ENCODE results near the gene TFDP2. TPM values are rescaled to one million over a fixed set of nuclear protein-coding genes. Genes with fewer than 3 reads are reported as not detected.

TFDP2 gene
- total and polyA plus RNA-seq, 2 of the 8 experiments (the other 6 are each of a cell fraction or from before 2014, with no cell fraction given) = 41.1 to 119 TPM

GRCh38 chr3:142046320-142047020 is 102.9 kb downstream of the TFDP2 start:
- no peak overlapping the region for H3K14ac ChIP-seq (ENCODE audit: insufficient read length)
- H2AK5ac ChIP-seq (ENCODE audit: low read depth, low read length) = no peak overlapping the region
- no peak overlapping the region for H3K23ac ChIP-seq (ENCODE audit: insufficient read length)
- no peak overlapping the region for H3K27ac ChIP-seq (ENCODE audit: low read depth, low read length)
- H2BK15ac ChIP-seq (ENCODE audit: low read length) = no peak overlapping the region
- no peak for DNase-seq (ENCODE audit: low read depth in 1 of 2, low spot score in 2 of 2)
- no peak overlapping the region for H3K4ac ChIP-seq (replicated peaks; ENCODE audit: insufficient read length, low read depth, low read length)
- no peak overlapping the region for H3K4me2 ChIP-seq (ENCODE audit: insufficient read depth in 1 of 2, low read depth in 2 of 2, low read length in 2 of 2)
- no peak overlapping the region for H2BK120ac ChIP-seq (replicated peaks; ENCODE audit: low read depth, low read length)
- no peak overlapping the region for H2AFZ ChIP-seq (ENCODE audit: low read length)
- no peak overlapping the region for H3K56ac ChIP-seq (replicated peaks; ENCODE audit: insufficient read length, low read depth, low read length)
- peaks cover 0 to 4% (median 0%) of the 10 kb centered on the region in 4 experiments; a peak in 1 of 7 replicates for H3K4me1 ChIP-seq (replicated peaks in 1 of 4; ENCODE audit: control insufficient read depth in 3 of 4, insufficient read depth in 4 of 4, low read length in 3 of 4)
- FAIRE-seq = no peak
- no peak overlapping the region for H4K91ac ChIP-seq (replicated peaks; ENCODE audit: insufficient read length, low read length)
- WGBS, 2 experiments (ENCODE audit: extremely low coverage in 1 of 2, insufficient coverage in 1 of 2, insufficient read length in 1 of 2, insufficient replicate concordance in 2 of 2, low coverage in 1 of 2, low lambda C conversion rate in 2 of 2, missing lambda C conversion rate in 1 of 2) = 87% methylated on average over 6 of the region's 6 CpGs; no CpG with 5 or more reads in 1 of the 2 experiments
- no peak overlapping the region for H4K5ac ChIP-seq (ENCODE audit: insufficient read length, low read depth, low read length)
- H3K9me3 ChIP-seq (ENCODE audit: insufficient read depth in 2 of 2, low read depth in 1 of 2, low read length in 1 of 2) = no peaks in the 10 kb centered on the region
- H3K27me3 ChIP-seq (replicated peaks in 1 of 4; ENCODE audit: control insufficient read depth in 3 of 4, extremely low read depth in 1 of 4, insufficient read depth in 3 of 4, low read length in 3 of 4) = no peaks in the 10 kb centered on the region
- H3K4me3 ChIP-seq (ENCODE audit: extremely low read depth in 1 of 4, insufficient read depth in 2 of 4, low read depth in 3 of 4, low read length in 4 of 4) = no peak overlapping the region
- H4K8ac ChIP-seq (ENCODE audit: extremely low read depth, insufficient read depth, low read length) = no peak overlapping the region
- no peak overlapping the region for H3K18ac ChIP-seq (ENCODE audit: extremely low read depth, low read length)
- no peak overlapping the region for H2BK12ac ChIP-seq (ENCODE audit: low read depth, low read length)
- no peaks in the 10 kb centered on the region for H3K79me2 ChIP-seq (ENCODE audit: control insufficient read depth in 1 of 2, insufficient read depth in 2 of 2, low read length in 2 of 2)
- no peak overlapping the region for H2BK5ac ChIP-seq (ENCODE audit: low read depth, low read length)
- H3K23me2 ChIP-seq (ENCODE audit: low read depth, low read length) = no peaks in the 10 kb centered on the region
- no peak overlapping the region for H2BK20ac ChIP-seq (ENCODE audit: low read length)
- H3K9ac ChIP-seq (replicated peaks in 1 of 4; ENCODE audit: extremely low read depth in 1 of 4, low read depth in 3 of 4, low read length in 3 of 4) = no peak overlapping the region
- no peaks in the 10 kb centered on the region for H3K36me3 ChIP-seq (ENCODE audit: control insufficient read depth in 2 of 4, insufficient read depth in 4 of 4, low read length in 3 of 4)
- ChIA-PET POLR2A (ENCODE audit: partially characterized antibody) (interaction anchor here (1.0 to 1.1 kb wide), 2 partner anchors 15 to 20 kb away, joined by 3 to 6 read pairs; no protein-coding TSS in a partner anchor), CTCF (ENCODE audit: partially characterized antibody) (interaction anchor here (1.0 to 1.5 kb wide), 5 partner anchors 9 to 54 kb away, joined by 3 to 7 read pairs (median 5); no protein-coding TSS in a partner anchor)
- no peaks in the 10 kb centered on the region for H4K20me1 ChIP-seq (replicated peaks in 1 of 2; ENCODE audit: control insufficient read depth in 1 of 2, insufficient read depth in 2 of 2, low read length in 2 of 2)
- no peaks in the 10 kb centered on the region for H3K79me1 ChIP-seq (ENCODE audit: low read depth, low read length)
- TF ChIP-seq, protein P1, sequence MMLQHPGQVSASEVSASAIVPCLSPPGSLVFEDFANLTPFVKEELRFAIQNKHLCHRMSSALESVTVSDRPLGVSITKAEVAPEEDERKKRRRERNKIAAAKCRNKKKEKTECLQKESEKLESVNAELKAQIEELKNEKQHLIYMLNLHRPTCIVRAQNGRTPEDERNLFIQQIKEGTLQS (IDR thresholded peaks at IDR 0.05; ENCODE audit: insufficient read depth, low read depth, low read length) = no peak
- TF ChIP-seq, protein P2, sequence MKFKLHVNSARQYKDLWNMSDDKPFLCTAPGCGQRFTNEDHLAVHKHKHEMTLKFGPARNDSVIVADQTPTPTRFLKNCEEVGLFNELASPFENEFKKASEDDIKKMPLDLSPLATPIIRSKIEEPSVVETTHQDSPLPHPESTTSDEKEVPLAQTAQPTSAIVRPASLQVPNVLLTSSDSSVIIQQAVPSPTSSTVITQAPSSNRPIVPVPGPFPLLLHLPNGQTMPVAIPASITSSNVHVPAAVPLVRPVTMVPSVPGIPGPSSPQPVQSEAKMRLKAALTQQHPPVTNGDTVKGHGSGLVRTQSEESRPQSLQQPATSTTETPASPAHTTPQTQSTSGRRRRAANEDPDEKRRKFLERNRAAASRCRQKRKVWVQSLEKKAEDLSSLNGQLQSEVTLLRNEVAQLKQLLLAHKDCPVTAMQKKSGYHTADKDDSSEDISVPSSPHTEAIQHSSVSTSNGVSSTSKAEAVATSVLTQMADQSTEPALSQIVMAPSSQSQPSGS (IDR thresholded peaks at IDR 0.05; ENCODE audit: low read length) = no peak
- no peak for TF ChIP-seq SIX5 (IDR thresholded peaks at IDR 0.05; ENCODE audit: low read depth, low read length)
- no peak for TF ChIP-seq EGR1 (IDR thresholded peaks at IDR 0.05; ENCODE audit: borderline replicate concordance, low read depth, low read length)
- TF ChIP-seq SP1 (IDR thresholded peaks at IDR 0.05; ENCODE audit: low read depth, low read length) = no peak
- no peak for TF ChIP-seq FOSL1 (IDR thresholded peaks at IDR 0.05; ENCODE audit: insufficient read depth, low read depth, low read length)
- no peak for TF ChIP-seq RBBP5 (IDR thresholded peaks at IDR 0.05; ENCODE audit: borderline replicate concordance, low read depth, low read length)
- no peak for TF ChIP-seq MAFK (IDR thresholded peaks at IDR 0.05; ENCODE audit: low read depth, low read length)
- TF ChIP-seq BRCA1 (IDR thresholded peaks at IDR 0.05; ENCODE audit: low read depth, low read length) = no peak
- TF ChIP-seq SP2 (IDR thresholded peaks at IDR 0.05; ENCODE audit: low read length) = no peak
- no peak for TF ChIP-seq POLR2A (IDR thresholded peaks at IDR 0.05; ENCODE audit: control extremely low read depth in 1 of 2, low read depth in 2 of 2, low read length in 2 of 2)

Measured in H1 (cell line).